Measurements from ENCODE around the gene CSH2.

DNA sequence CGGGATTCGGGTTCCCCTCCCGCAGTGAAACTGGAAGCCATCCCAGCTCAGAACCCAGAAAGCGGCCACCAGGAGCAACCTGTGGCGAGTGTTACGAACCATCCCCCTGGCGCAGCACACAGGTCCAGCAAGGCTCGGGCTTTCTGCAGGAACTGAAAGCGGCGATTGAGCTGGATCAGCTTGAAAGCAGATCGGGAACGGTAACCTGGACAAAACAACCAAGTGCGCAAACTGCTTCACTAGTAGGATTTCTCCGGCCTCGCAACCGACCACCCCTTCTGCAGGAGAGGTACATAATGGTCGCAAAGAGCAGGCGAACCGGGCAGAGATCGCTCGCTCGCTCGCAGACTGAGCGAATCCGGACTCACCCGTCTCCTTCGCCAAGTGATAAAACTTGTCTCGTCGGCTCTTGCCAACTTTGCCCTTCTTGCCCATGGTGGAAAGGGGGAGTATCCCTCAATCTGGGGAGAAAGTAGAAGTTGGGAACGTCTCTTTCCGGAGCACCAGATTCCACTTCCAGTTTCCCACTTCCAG, 46.9 kb downstream of the CSH2 start:
- TF ChIP-seq, protein P1, sequence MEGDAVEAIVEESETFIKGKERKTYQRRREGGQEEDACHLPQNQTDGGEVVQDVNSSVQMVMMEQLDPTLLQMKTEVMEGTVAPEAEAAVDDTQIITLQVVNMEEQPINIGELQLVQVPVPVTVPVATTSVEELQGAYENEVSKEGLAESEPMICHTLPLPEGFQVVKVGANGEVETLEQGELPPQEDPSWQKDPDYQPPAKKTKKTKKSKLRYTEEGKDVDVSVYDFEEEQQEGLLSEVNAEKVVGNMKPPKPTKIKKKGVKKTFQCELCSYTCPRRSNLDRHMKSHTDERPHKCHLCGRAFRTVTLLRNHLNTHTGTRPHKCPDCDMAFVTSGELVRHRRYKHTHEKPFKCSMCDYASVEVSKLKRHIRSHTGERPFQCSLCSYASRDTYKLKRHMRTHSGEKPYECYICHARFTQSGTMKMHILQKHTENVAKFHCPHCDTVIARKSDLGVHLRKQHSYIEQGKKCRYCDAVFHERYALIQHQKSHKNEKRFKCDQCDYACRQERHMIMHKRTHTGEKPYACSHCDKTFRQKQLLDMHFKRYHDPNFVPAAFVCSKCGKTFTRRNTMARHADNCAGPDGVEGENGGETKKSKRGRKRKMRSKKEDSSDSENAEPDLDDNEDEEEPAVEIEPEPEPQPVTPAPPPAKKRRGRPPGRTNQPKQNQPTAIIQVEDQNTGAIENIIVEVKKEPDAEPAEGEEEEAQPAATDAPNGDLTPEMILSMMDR (IDR thresholded peaks at IDR 0.05; ENCODE audit: low read depth, low read length) = no peak
- no peak for TF ChIP-seq POLR2A (IDR thresholded peaks at IDR 0.05; ENCODE audit: extremely low read depth, insufficient read length)
- no peak for TF ChIP-seq MYC (IDR thresholded peaks at IDR 0.05; ENCODE audit: low read depth, low read length)
- TF ChIP-seq, protein P2, sequence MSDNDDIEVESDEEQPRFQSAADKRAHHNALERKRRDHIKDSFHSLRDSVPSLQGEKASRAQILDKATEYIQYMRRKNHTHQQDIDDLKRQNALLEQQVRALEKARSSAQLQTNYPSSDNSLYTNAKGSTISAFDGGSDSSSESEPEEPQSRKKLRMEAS (IDR thresholded peaks at IDR 0.05; ENCODE audit: low read depth, low read length) = no peak

Data from NB4 (cell line).